HCT116 (cell line): ENCODE data around the gene MMS22L.

Source experiments
- EZH2 ChIP-seq: fragments of 200-600 bp; sonication (generic); IDR thresholded peaks from 2 replicates; pipeline ENCODE4 v1.6.1; 2017; ENCODE audit warnings: antibody characterized with exemption, mixed run types
- EZH2phosphoT487 ChIP-seq: fragments of 200-600 bp; IDR thresholded peaks from 2 replicates; pipeline ENCODE4 v1.6.1; 2018; ENCODE audit warnings: antibody characterized with exemption, borderline replicate concordance
- POLR2A ChIP-seq: IDR thresholded peaks from 2 replicates; pipeline ENCODE4 v1.7.0; 2011; ENCODE audit warnings: borderline replicate concordance; ENCODE audit not compliant: insufficient read depth, insufficient read length; ENCODE audit errors: extremely low read depth
- SIN3A ChIP-seq: IDR thresholded peaks from 2 replicates; pipeline ENCODE4 v1.6.1; 2012; ENCODE audit warnings: low read depth
- TCF7L2 ChIP-seq: IDR thresholded peaks from 2 replicates; pipeline ENCODE4 v1.7.0; 2011; ENCODE audit warnings: borderline replicate concordance, inconsistent platforms; ENCODE audit not compliant: insufficient read depth, insufficient read length; ENCODE audit errors: extremely low read depth
- YY1 ChIP-seq: IDR thresholded peaks from 2 replicates; pipeline ENCODE4 v1.6.1; 2011; ENCODE audit warnings: low read length, low read depth, moderate library complexity, mild to moderate bottlenecking; ENCODE audit not compliant: insufficient replicate concordance; ENCODE audit errors: extremely low read depth
- ZNF274 ChIP-seq: fragments of 200-500 bp; sonication (Bioruptor generic); IDR thresholded peaks from 2 replicates; pipeline ENCODE4 v1.6.1; 2014; ENCODE audit warnings: mild to moderate bottlenecking, low read depth, low read length, inconsistent platforms
- TF ChIP-seq, protein P1 (sequence below), 3 experiments: fragments of 200-600 bp in 1 of 3; sonication (generic) in 1 of 3; IDR thresholded peaks in 2 of 3; conservative IDR thresholded peaks in 1 of 3; 2 replicates each; pipeline ENCODE4 v1.5.1; 2012 to 2017; ENCODE audit warnings: low read depth in 2 of 3, low read length in 2 of 3, antibody characterized with exemption in 1 of 3, borderline replicate concordance in 1 of 3, control low read depth in 1 of 3, mild to moderate bottlenecking in 1 of 3, mixed read lengths in 1 of 3, mixed run types in 1 of 3, moderate library complexity in 1 of 3; ENCODE audit not compliant: insufficient read depth in 1 of 3
- TF ChIP-seq, protein P2 (sequence below): IDR thresholded peaks from 2 replicates; pipeline ENCODE4 v1.6.1; 2012
- TF ChIP-seq, protein P3 (sequence below): IDR thresholded peaks from 2 replicates; pipeline ENCODE4 v1.6.1; 2012
- TF ChIP-seq, protein P4 (sequence below): IDR thresholded peaks from 2 replicates; pipeline ENCODE4 v1.6.1; 2012; ENCODE audit warnings: low read depth

DNA sequence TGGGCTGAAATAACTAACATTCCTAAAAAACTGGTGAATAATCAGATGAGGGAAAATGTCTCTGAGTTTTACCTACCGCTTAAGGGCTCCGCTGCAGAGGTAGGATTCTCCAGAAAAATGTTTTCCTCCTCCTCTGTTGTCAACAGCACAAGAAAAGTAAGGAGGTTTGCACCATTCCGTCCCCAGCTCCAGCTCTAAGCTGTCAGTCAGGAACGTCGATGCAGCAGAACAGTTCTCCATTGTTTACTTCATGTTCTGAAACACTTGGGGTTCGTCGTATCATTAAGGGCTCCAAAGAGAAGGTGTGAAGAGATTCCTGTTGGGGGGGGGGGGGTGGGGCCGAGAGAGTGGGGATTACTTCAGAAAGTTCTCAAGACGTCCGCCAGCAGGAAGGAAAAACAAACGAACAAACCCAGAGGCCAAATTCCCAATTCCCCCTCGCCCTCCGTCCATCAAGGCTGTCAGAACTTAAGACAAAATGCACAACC is 734 bp downstream of the MMS22L start:
- TF ChIP-seq ZNF274 (no peak), POLR2A (no peak), TCF7L2 (no peak), EZH2phosphoT487 (no peak), YY1 (no peak), EZH2 (no peak), SIN3A (no peak)
- TF ChIP-seq, protein P1, sequence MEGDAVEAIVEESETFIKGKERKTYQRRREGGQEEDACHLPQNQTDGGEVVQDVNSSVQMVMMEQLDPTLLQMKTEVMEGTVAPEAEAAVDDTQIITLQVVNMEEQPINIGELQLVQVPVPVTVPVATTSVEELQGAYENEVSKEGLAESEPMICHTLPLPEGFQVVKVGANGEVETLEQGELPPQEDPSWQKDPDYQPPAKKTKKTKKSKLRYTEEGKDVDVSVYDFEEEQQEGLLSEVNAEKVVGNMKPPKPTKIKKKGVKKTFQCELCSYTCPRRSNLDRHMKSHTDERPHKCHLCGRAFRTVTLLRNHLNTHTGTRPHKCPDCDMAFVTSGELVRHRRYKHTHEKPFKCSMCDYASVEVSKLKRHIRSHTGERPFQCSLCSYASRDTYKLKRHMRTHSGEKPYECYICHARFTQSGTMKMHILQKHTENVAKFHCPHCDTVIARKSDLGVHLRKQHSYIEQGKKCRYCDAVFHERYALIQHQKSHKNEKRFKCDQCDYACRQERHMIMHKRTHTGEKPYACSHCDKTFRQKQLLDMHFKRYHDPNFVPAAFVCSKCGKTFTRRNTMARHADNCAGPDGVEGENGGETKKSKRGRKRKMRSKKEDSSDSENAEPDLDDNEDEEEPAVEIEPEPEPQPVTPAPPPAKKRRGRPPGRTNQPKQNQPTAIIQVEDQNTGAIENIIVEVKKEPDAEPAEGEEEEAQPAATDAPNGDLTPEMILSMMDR (IDR thresholded peaks at IDR 0.05 in 2 of 3, conservative IDR thresholded peaks at IDR 0.05 in 1 of 3; ENCODE audit: borderline replicate concordance in 1 of 3, insufficient read depth in 1 of 3, low read depth in 2 of 3, low read length in 2 of 3): no peak
- TF ChIP-seq, protein P2, sequence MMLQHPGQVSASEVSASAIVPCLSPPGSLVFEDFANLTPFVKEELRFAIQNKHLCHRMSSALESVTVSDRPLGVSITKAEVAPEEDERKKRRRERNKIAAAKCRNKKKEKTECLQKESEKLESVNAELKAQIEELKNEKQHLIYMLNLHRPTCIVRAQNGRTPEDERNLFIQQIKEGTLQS: no peak
- TF ChIP-seq, protein P3, sequence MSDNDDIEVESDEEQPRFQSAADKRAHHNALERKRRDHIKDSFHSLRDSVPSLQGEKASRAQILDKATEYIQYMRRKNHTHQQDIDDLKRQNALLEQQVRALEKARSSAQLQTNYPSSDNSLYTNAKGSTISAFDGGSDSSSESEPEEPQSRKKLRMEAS: no peak
- TF ChIP-seq, protein P4, sequence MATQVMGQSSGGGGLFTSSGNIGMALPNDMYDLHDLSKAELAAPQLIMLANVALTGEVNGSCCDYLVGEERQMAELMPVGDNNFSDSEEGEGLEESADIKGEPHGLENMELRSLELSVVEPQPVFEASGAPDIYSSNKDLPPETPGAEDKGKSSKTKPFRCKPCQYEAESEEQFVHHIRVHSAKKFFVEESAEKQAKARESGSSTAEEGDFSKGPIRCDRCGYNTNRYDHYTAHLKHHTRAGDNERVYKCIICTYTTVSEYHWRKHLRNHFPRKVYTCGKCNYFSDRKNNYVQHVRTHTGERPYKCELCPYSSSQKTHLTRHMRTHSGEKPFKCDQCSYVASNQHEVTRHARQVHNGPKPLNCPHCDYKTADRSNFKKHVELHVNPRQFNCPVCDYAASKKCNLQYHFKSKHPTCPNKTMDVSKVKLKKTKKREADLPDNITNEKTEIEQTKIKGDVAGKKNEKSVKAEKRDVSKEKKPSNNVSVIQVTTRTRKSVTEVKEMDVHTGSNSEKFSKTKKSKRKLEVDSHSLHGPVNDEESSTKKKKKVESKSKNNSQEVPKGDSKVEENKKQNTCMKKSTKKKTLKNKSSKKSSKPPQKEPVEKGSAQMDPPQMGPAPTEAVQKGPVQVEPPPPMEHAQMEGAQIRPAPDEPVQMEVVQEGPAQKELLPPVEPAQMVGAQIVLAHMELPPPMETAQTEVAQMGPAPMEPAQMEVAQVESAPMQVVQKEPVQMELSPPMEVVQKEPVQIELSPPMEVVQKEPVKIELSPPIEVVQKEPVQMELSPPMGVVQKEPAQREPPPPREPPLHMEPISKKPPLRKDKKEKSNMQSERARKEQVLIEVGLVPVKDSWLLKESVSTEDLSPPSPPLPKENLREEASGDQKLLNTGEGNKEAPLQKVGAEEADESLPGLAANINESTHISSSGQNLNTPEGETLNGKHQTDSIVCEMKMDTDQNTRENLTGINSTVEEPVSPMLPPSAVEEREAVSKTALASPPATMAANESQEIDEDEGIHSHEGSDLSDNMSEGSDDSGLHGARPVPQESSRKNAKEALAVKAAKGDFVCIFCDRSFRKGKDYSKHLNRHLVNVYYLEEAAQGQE: no peak
